ENCODE data around the gene MRPL14.
A peak's percentile ranks its signal among the peaks of the same experiment; 100 is the strongest.
"Not testable (repeated sequence)": the region's sequence is repeated elsewhere in the genome, so short reads cannot be mapped to it uniquely, and the experiment has no call there.

MRPL14 gene

DNA sequence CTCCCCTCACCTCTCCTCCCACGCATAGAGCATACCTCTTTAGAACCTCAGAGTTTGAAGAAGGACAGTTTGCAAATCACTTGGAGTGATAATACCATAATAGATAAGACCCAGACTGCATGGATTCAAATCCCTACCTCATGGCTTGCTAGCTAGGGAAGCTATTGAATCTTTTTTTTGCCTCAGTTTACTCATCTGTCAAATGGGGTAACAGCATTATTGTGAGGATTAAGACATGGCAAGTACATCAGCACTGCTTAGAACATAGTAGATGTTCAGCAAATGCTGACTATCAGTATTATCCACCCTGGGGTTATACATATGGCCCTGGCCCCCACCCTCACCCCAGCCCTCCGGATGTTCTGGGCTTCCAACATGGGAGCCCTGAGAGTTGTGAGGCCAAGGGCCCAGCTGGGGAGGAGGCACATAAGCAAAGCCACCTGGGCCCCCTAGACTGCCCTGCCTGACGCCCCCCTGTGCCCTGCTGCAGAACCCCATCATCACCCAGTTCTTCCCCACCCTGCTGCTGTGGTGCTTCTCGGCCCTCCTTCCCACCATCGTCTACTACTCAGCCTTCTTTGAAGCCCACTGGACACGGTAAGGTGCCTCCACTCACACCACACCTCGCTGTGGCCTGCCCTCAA is 22.2 kb upstream of the MRPL14 start:
- no peak for DNase-seq

DNA sequence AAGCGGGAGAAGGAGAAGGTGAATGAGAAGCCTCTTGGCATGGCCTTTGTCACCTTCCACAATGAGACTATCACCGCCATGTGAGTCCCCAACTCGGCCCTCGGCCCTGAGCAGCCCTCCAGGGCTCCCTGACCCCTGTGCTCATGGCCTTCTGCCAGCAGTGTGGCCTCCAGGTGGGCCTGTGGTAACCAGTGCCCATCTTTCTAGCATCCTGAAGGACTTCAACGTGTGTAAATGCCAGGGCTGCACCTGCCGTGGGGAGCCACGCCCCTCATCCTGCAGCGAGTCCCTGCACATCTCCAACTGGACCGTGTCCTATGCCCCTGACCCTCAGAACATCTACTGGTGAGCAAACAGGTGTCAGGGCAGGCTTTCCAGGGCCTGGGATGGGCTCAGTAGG is 21.1 kb upstream of the MRPL14 start:
- DNase-seq, result no peak

- DNase-seq, result no peak
Measured at GRCh38 chr6:44147256-44147655, 20.0 kb upstream of the MRPL14 start.

DNA sequence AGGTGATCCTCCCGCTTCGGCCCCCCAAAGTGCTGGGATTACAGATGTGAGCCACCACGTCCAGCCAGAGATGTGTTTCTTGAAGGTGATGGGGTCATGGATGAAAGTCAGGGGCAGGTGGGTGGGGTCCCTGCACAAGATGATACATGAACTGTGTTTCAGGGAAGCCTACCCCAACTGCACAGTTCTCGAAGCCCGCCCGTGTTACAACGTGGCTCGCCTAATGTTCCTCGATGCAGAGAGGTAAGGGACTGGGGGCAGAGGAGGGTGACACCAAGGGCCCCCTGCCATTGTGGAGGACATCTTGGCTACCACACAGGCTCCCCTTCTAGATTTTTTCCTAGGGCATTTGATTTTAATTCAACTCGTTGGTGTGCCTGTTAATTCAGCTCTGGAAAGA is 19.4 kb upstream of the MRPL14 start:
- no peak for DNase-seq

GRCh38 chr6:44145839-44146238 is 18.6 kb upstream of the MRPL14 start:
- no peak for DNase-seq

- not testable (repeated sequence) for DNase-seq
Measured at GRCh38 chr6:44144536-44144935, 17.3 kb upstream of the MRPL14 start.

DNA sequence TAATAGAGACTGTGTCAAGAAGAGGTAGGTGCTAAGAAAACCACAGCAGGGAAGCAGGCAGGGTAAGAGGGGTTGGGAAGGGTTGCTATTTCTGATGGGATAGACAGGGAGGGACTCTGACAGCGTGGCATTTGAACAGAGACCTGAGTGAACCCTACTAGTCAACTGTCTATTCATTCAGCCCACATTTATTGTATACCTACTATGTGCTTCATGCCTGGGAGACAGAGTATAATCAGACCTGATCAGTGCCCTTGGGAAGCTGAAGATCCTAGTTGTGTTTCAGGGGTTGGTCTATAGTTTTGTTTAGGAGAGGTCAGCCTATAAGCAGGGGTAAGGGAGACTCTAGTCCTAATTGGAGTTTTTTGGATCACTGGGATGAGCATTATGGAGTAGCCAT is 16.5 kb upstream of the MRPL14 start:
- DNase-seq, result no peak

- no peak for DNase-seq
Measured at GRCh38 chr6:44142835-44143234, 15.6 kb upstream of the MRPL14 start.

GRCh38 chr6:44139351-44139743 is 12.1 kb upstream of the MRPL14 start:
- no peak for DNase-seq

- no peak for DNase-seq
Measured at GRCh38 chr6:44138717-44139350, 11.6 kb upstream of the MRPL14 start.

- DNase-seq, result no peak
Measured at GRCh38 chr6:44135875-44136274, 8.6 kb upstream of the MRPL14 start.

DNA sequence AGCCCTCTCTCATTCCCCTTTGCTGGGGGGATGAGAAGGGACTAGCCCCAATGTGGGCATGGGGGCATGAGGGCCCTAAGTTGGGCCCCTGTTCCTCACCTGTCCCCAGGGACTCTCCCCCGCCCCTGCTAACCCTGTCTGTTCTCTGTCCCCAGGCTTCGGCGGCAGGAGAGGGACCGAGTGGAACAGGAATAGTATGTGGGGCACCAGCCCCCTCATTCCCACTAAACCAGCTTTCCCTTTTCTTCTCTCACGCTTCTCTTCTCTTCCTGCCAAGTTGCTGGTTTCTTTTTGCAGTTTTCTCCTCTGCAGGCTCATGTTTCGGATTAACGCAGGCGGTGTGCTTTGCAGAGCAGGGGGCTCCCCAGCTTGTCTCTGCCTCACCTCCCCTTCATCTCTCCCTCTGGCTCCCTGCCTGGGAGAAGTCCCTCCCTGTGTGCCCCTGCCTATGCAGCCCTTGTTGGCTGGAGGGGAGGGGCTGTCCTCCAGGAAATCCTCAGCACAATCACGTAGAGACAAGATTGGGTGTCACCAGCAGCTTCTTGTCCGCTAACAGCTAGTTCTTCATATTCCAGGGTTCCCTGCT is 8.0 kb upstream of the MRPL14 start:
- DNase-seq, result no peak

GRCh38 chr6:44133981-44134711 is 6.9 kb upstream of the MRPL14 start:
- no peak for DNase-seq

- no peak for DNase-seq
Measured at GRCh38 chr6:44133003-44133931, 6.0 kb upstream of the MRPL14 start.

DNA sequence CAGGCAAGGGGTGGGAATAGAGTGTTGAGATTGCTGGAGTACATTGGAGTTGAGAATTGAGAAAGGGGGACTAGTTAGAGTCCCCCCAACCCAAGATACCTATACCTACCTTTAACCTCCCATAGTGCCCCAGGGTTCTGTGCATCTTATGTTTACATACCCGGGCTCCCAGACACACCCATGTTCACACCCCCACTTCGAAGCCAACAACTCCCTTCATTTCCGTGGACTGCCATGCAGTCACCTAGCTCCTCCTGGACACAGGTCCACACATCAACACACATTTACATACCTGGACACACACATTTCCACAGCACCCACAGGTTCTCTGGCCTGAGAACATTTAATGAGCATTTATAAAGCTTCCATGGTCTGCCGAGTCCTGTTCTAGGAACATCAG is 5.2 kb upstream of the MRPL14 start:
- DNase-seq, result no peak

- no peak for DNase-seq
Measured at GRCh38 chr6:44131892-44132291, 4.6 kb upstream of the MRPL14 start.

DNA sequence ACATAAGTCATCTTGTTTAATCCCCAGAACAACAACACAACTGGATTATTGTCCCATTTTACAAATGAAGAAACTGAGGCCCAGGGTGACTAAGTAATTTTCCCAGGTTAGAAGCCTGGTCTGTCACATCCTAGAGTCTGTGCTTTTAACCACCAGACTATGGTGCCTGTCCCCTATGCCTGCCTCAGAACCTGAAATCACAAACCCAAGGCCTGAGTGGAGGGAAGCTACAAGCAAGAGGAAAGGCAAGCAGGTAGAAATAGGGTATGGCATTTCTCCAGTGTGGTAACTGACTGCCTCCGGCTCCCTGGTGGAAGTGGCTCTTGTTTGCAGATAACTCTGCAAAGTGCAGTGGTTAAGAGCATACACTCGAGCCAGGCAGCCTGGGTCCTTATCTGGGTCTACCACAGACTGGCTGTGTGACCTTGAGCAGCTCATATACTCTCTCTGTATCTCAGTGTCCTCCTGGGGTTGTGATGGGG is 2.6 kb upstream of the MRPL14 start:
- no peak for DNase-seq

- DNase-seq, result no peak
Measured at GRCh38 chr6:44128020-44128917, 1.0 kb upstream of the MRPL14 start.

DNA sequence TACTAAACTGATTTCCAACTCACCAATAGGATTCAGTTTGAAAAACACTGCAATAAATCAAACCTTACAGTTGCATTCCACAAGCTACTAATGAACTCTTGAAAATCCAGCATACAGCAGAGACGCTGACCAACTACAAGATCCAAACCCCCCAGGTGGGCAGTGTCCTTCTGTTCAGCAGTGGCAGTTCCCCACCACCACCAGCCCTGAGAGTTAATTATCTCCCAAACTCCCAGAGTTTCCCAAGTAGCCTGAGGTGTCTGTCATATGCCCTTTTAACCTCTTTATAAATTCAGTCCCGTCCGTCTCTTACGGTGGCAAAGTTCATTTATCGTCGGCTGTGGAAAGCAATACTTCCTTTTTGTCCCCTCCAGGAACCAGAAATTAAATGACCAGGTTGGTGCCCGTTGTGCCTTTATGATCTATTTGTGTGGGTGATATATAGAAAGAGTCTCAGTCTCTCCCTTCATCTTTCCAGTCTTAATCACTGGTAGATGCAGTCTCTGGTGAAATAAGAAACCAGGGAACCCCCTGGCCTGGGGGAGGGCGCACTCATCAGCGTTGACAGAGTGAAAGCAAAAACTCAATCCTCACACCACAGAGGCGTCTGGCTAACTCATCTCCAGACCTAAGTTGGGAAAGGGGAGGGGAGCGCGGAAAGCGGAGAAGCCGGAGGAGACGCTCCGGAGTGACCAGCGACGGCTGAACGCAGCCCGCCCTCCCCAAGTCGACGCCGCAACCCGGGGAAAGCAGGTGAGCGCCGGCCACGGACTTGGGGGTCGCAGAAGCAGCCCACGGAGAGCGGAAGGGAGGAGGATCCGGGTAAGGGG is 717 bp downstream of the MRPL14 start:
- DNase-seq, result peak; percentile 77

DNA sequence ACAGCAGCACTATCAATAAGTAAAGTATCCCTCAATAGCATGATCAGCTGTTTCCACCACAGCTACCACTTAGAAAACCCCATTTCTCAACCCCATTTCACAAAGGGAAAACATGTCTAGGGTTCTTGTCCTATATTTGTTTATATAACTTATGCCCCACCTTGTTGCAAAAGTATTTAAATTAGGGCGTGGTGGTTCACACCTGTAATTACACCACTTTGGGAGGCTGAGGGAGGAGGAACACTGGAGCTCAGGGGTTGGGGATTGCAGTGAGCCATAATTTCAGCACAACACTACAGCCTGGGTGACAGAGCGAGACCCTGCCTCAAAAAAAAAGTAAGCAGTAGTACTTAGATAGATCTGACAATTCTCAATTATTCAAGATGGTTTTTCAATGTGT is 3.7 kb downstream of the MRPL14 start:
- peak; percentile 17 for DNase-seq

GRCh38 chr6:44122801-44123200 is 4.5 kb downstream of the MRPL14 start:
- DNase-seq, result peak; percentile 46
